ENCODE data around the gene CPT1B.

GRCh38 chr22:50523806-50524675 lies 54.2 kb downstream of the CPT1B start:
- TF ChIP-seq ZNF274 (IDR thresholded peaks at IDR 0.05; ENCODE audit: low read depth, low read length) = no peak
- no peak for TF ChIP-seq YY1 (IDR thresholded peaks at IDR 0.05; ENCODE audit: insufficient read depth, insufficient read length)

All from NT2/D1 (cell line).